GM18873 (cell line): ENCODE measurements around the gene TNFRSF1A.
A peak's percentile ranks its signal among the peaks of the same experiment; 100 is the strongest.
"Not testable (repeated sequence)": the region's sequence is repeated elsewhere in the genome, so short reads cannot be mapped to it uniquely, and the experiment has no call there.

Experiments
- ATAC-seq: cut with Tn5 transposase; IDR thresholded peaks from one replicate; pipeline ENCODE4 v1.9.1; 2021; ENCODE audit warnings: mild to moderate bottlenecking, moderate library complexity, moderate number of reproducible peaks; ENCODE audit not compliant: unreplicated experiment, low FRiP score

Gene TNFRSF1A

DNA sequence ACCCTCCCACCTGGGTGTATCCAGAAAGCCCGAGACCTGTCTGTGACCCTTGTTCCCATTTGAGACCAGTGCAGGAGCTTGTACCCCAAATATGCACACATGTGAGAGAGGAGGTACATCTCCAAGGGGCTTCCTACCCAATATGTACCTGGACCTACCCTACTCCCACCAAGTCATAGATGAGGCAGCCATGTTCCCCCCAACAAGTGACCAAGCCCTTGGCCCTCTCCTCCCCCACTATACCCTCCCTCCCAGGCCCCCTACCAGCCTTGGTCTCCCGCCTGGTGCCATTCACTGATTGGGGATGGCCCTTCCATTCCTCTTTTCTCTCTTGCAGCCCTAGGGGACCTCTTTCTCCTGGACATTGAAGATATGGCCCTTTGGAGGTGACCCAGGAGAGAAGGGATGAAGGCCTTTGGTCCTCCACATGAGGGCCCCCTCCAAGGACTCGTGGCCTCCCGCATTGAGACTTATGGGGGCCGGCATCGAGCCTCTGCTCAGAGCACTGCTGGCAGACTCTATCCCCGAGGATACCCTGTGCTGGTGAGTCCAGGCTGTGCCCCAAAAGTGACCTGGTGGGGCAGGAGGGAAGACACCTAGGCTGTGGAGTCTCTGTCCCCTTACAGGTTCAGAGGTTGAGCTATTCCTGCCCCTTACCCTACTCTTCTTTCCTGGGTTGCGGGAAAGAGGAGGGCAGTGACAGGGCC is 29.9 kb downstream of the TNFRSF1A start:
- ATAC-seq = no peak

- no peak for ATAC-seq
Measured at GRCh38 chr12:6310771-6311610, 30.9 kb downstream of the TNFRSF1A start.

GRCh38 chr12:6307529-6307928 is 34.3 kb downstream of the TNFRSF1A start:
- ATAC-seq = no peak

GRCh38 chr12:6306599-6307220 is 35.2 kb downstream of the TNFRSF1A start:
- ATAC-seq = no peak

DNA sequence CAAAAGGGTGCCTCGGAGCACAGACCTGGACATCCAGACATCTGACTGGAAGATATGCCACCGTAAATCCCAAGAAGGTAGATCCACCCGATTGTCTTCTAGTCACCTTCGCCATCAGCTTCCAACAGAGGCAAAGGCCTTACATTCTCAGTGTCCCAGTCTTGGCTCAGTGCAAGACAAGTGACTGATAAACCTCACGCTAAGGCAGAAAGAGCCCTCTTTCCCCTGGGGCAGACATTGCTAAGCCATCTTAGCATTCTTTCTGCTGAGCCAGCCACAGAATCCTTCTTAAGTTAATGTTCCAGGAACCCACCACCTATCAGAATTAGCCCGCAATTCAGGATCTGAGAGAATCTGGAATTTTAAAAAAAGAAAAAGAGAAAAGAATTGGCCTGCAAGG is 35.7 kb downstream of the TNFRSF1A start:
- ATAC-seq = no peak

- no peak for ATAC-seq
Measured at GRCh38 chr12:6303071-6303470, 38.8 kb downstream of the TNFRSF1A start.

DNA sequence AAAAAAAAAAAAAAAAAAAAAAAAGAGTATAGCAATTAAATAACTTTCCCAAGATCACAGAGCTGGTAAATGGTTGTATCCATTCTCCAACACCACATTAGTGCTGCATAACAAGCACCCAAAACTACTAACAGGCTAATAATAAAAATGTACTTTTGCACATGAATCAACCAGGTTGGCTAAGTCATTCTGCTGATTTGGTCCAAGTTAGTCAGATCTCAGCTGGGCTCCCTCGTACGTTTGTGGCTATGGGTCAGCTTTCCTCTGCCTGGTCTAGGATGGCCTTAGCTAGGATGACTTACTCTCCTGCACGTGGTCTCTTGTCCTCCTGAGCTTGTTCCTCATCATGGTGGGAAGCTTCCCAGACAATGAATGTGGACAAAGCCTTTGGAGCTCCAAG is 39.3 kb downstream of the TNFRSF1A start:
- no peak for ATAC-seq

DNA sequence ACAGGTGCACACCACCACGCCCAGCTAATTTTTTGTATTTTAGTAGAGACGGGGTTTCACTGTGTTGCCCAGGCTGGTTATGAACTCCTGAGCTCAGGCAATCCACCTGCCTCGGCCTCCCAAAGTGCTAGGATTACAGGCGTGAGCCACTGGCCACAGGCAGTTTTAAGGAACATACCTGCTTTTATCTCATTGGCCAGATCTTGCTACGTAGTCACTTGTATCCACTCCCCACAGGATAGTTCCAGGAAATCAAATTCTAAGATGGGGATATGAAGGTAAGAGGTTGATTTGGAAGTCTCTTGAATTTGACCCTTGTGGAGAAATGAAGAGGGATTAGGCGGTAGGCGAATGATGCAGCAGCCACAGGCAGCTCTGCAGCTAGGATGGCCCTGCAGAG is 40.2 kb downstream of the TNFRSF1A start:
- no peak for ATAC-seq

DNA sequence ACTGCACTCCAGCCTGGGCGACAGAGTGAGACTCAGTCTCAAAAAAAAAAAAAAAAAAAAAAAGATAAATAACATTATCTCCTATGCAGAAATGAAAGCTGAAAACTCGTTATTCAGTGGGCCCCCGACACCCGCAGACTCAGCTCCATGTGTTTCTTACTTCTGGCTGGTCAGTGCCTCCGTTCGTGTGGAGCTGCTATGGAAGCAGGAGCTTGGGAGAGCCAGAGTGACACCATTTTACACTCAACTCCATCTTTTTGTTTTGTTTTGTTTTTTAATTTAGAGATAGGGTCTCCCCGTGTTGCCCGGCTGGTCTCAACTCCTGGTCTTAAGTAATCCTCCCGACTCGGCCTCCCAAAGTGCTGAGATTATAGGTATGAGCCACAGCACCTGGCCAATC is 44.7 kb downstream of the TNFRSF1A start:
- no peak for ATAC-seq

DNA sequence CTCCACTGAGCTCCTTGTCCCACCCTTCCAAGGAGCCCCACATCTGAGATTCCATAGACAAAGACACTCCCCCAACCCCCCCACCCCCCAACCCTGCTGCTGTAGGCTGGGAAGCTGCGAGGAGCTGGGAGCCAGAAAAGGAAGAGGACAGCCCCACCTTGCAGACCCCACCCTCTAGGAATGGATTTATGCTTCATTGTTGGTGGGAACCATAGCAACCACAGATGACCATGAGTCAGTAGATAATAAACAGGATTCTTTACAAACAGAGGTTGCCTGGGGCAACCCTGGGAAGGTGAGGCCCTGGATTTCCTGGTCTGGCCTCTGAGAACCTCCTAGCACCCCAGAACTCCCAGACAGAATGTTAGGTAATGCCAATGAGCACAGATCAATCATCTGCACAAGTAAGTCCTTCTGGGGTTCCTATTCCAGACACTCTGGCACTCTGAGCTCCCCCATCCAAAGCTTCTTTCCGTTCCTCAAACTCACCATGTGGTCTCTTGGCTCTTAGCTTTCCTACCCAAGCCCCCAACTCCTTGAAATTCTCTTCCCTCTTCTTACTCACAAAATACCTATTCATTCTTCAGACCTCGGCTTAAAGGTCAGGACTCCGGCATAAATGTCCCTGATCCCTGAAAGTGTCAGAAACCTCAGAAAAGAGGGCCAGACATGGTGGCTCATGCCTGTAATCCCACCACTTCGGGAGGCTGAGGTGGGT is 46.6 kb downstream of the TNFRSF1A start:
- ATAC-seq = no peak

GRCh38 chr12:6294156-6295093 is 47.5 kb downstream of the TNFRSF1A start:
- no peak for ATAC-seq

DNA sequence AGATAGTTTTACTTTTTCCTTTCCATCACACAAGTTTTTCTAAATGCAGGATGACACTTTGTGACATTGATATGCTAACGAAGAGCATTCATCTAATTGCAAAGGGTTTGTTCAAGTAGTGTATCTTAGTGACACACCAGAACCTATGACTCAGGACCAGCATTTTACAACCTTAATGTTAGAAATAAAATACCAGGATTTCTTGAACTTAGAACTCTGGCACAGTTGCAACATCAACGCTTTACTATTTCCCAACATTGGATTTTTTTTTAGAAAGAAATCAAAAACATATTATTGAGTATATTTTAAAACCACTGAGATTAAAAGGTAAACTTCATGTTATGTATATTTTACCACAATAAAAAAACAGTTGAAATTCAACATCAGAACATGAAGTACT is 49.3 kb downstream of the TNFRSF1A start:
- ATAC-seq = no peak

DNA sequence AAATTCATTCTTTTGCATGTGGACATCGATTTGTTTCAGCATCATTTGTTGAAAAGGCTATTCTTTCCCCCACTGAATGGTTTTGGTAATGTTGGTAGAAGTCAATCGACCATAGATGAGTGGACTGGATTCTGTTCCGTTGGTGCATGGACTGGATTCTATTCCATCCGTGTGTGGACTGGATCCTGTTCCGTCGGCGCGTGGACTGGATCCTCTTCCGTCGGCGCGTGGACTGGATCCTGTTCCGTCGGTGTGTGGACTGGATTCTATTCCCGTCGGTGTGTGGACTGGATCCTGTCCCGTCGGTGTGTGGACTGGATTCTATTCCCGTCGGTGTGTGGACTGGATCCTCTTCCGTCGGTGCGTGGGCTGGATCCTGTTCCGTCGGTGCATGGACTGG is 52.0 kb downstream of the TNFRSF1A start:
- ATAC-seq = not testable (repeated sequence)

- not testable (repeated sequence) for ATAC-seq
Measured at GRCh38 chr12:6289081-6289480, 52.8 kb downstream of the TNFRSF1A start.

DNA sequence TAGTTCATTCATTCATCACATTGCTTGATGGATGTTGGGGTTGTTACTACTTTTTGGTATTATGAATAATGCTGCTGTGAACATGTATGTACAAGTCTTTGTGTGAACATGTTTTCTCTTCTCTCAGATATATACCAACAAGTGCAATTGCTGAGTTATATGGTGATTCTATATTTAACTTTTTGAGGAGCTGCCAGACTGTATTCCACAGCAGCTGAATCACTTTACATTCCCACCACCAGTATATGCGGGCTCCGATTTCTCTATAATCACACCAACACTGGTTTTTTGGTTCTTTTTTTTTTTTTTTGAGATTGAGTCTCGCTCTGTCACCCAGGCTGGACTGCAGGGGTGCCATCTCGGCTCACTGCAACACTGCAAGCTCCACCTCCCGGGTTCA is 53.6 kb downstream of the TNFRSF1A start:
- no peak for ATAC-seq

- no peak for ATAC-seq
Measured at GRCh38 chr12:6285532-6286306, 56.2 kb downstream of the TNFRSF1A start.

DNA sequence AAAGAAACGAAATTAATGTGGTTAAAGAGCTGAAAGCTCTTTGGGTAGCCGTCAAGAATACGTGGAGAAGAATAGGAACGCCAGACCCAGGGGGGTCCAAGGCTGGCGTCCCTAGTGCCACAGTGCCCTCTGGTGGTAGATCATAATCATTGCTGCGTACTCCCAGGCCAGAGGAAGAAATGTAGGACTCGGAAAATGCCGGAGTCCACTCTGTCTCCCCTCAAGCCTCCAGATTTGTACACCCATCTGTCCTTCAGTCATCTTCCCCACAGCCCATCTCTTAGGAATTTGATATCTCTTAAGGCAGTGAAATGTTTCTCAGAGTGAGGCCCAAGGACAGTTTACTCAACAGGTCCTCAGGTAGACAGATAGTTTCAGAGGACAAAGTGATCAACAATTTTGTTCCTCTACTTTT is 56.8 kb downstream of the TNFRSF1A start:
- peak; percentile 56 for ATAC-seq

DNA sequence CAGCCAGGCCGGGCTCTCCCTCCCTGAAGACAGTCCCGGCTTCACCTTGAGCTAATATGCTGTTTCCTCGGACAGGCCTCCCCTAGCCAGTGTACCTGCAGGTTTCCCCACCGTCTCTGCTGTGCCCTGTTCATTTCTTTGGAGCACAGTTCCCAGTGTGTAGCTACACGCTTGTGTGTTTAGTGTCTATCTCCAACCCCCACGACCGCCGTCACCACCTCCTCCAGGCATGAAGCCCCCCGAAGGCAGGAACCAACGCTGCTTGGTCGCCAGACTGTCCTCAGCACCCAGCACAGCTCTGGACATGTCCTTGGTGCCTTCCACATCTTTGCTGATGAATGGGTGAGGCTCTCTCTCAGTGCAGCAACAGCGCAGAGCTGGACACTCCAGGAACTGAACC is 57.6 kb downstream of the TNFRSF1A start:
- ATAC-seq = no peak

DNA sequence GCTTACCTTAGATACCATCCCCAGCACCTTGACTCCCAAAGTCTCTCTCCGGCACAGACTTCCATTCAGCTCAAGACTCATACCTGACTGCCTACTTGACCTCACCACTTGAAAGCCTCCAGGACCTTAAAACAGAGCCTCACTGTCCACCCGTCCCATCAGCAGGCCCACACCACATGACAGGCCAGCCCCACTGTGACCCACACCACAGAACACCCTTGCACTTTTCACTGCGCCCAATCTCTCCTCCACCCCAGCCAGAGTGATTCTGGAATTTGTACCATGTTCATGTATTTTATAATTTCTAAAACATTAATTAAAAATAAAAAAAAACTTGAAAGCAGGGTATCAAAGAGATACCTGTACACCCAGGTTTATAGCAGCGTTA is 59.4 kb downstream of the TNFRSF1A start:
- no peak for ATAC-seq
